PC-9 (cell line): ENCODE results near the gene RUNX1.

Source experiments
- CTCF ChIP-seq: fragments of 200-600 bp; sonication (generic); conservative IDR thresholded peaks from 2 replicates; pipeline ENCODE4 v1.6.1; 2017; ENCODE audit warnings: mixed run types, antibody characterized with exemption, mild to moderate bottlenecking, moderate library complexity
- EZH2 ChIP-seq: fragments of 200-600 bp; sonication (generic); IDR thresholded peaks from 2 replicates; pipeline ENCODE4 v1.8.0; 2017; ENCODE audit warnings: antibody characterized with exemption, low read depth

GRCh38 chr21:34800797-34801518 lies 248.1 kb downstream of the RUNX1 start:
- TF ChIP-seq EZH2 (no peak), CTCF (no peak)
